ENCODE results near the gene PTPRN2. TPM values are rescaled to one million over a fixed set of nuclear protein-coding genes. Genes with fewer than 3 reads are reported as not detected.

PTPRN2 gene
- total and polyA plus RNA-seq, 7 donors, result 3.2 to 7.1 (median 5.5) TPM

- TF ChIP-seq EP300 (IDR thresholded peaks at IDR 0.05) (no peak), CTCF (IDR thresholded peaks at IDR 0.05) (no peak), POLR2A (IDR thresholded peaks at IDR 0.05) (no peak), POLR2AphosphoS5 (IDR thresholded peaks at IDR 0.05) (no peak)
- no peak for DNase-seq
- H3K4me1 ChIP-seq, result no peaks in the 10 kb centered on the region
- no peaks in the 10 kb centered on the region for H3K9me3 ChIP-seq
- intact Hi-C loops (cut with DNase I), result no loop called here
- WGBS, 2 donors, result 89 to 92% methylated on average over 31 of the region's 31 CpGs
- no peaks in the 10 kb centered on the region for H3K27me3 ChIP-seq
- no peak overlapping the region for H3K4me3 ChIP-seq
- no peaks in the 10 kb centered on the region for H3K36me3 ChIP-seq
- no peak overlapping the region for H3K27ac ChIP-seq
These were observed 446.9 kb downstream of the PTPRN2 start for GRCh38 chr7:158140538-158141220.

- Histone ChIP-seq H3K4me1 (no peaks in the 10 kb centered on the region), H3K9me3 (no peaks in the 10 kb centered on the region), H3K27ac (no peak overlapping the region), H3K4me3 (no peak overlapping the region), H3K27me3 (no peaks in the 10 kb centered on the region), H3K36me3 (no peaks in the 10 kb centered on the region)
- DNase-seq, result no peak
- WGBS, 2 donors, result 87 to 93% methylated on average over 10 of the region's 10 CpGs
- intact Hi-C loops (cut with DNase I), result no loop called here
- TF ChIP-seq POLR2AphosphoS5 (IDR thresholded peaks at IDR 0.05) (no peak), EP300 (IDR thresholded peaks at IDR 0.05) (no peak), CTCF (IDR thresholded peaks at IDR 0.05) (no peak), POLR2A (IDR thresholded peaks at IDR 0.05) (no peak)
These were observed 448.1 kb downstream of the PTPRN2 start for GRCh38 chr7:158139499-158139898.

GRCh38 chr7:158138329-158138597, 449.4 kb downstream of the PTPRN2 start:
- H3K27me3 ChIP-seq, result no peaks in the 10 kb centered on the region
- intact Hi-C loops (cut with DNase I), result no loop called here

GRCh38 chr7:158137516-158138328, 449.9 kb downstream of the PTPRN2 start:
- no peak overlapping the region for H3K4me3 ChIP-seq
- no peaks in the 10 kb centered on the region for H3K4me1 ChIP-seq
- H3K27me3 ChIP-seq, result no peaks in the 10 kb centered on the region
- no peak overlapping the region for H3K27ac ChIP-seq
- peaks cover 0 to 2% (median 0%) of the 10 kb centered on the region in 4 donors for H3K9me3 ChIP-seq
- no peak for TF ChIP-seq CTCF (IDR thresholded peaks at IDR 0.05)
- TF ChIP-seq POLR2AphosphoS5 (IDR thresholded peaks at IDR 0.05), result no peak
- TF ChIP-seq EP300 (IDR thresholded peaks at IDR 0.05), result no peak
- TF ChIP-seq POLR2A (IDR thresholded peaks at IDR 0.05), result no peak
- DNase-seq, result no peak
- no peaks in the 10 kb centered on the region for H3K36me3 ChIP-seq
- intact Hi-C loops (cut with DNase I), result no loop called here
- WGBS, 2 donors, result 81 to 88% methylated on average over 18 of the region's 18 CpGs

More at GRCh38 chr7:158138329-158138597, 449.4 kb downstream of the PTPRN2 start:
- no peak for DNase-seq
- Histone ChIP-seq H3K4me1 (no peaks in the 10 kb centered on the region), H3K9me3 (peaks cover 0 to under 1% (median 0%) of the 10 kb centered on the region in 4 donors), H3K27ac (no peak overlapping the region), H3K4me3 (no peak overlapping the region), H3K36me3 (no peaks in the 10 kb centered on the region)
- 85 to 88% methylated on average over 9 of the region's 9 CpGs for WGBS, 2 donors
- TF ChIP-seq POLR2A (IDR thresholded peaks at IDR 0.05), result no peak
- TF ChIP-seq POLR2AphosphoS5 (IDR thresholded peaks at IDR 0.05), result no peak
- no peak for TF ChIP-seq EP300 (IDR thresholded peaks at IDR 0.05)
- no peak for TF ChIP-seq CTCF (IDR thresholded peaks at IDR 0.05)

All from sigmoid colon (tissue), 7 donors.